K562 (cell line): ENCODE results near the gene LTA. TPM values are rescaled to one million over a fixed set of nuclear protein-coding genes. Genes with fewer than 3 reads are reported as not detected.

Experiments
- E2F8 ChIP-seq: fragments of 450-650 bp; IDR thresholded peaks from 2 replicates; pipeline ENCODE4 v1.7.1; 2018; ENCODE audit warnings: mild to moderate bottlenecking, low read depth; ENCODE audit not compliant: partially characterized antibody
- EWSR1 ChIP-seq: fragments of 450-650 bp; IDR thresholded peaks from 2 replicates; pipeline ENCODE4 v1.6.1; 2018; ENCODE audit warnings: borderline replicate concordance, mild to moderate bottlenecking, low read depth, moderate library complexity; ENCODE audit not compliant: partially characterized antibody
- GTF3C2 ChIP-seq: IDR thresholded peaks from 3 replicates; pipeline ENCODE4 v1.6.1; 2011; ENCODE audit warnings: borderline replicate concordance, mild to moderate bottlenecking, moderate library complexity; ENCODE audit not compliant: insufficient read length; ENCODE audit errors: extremely low read depth
- RBM17 ChIP-seq: fragments of 200-400 bp; formaldehyde crosslinking; IDR thresholded peaks from 2 replicates; pipeline ENCODE4 v1.6.1; 2017; ENCODE audit warnings: low read depth, mild to moderate bottlenecking, low read length, borderline replicate concordance
- ZNF584 ChIP-seq: fragments of 200-800 bp; sonication (Bioruptor generic); IDR thresholded peaks from 2 replicates; pipeline ENCODE4 v1.6.1; 2016; ENCODE audit warnings: low read depth, mild to moderate bottlenecking, missing genetic modification characterization, missing compliant biosample characterization
- polyA plus RNA-seq, 8 experiments: library from polyadenylated mRNA; depleted of rRNA in 4 of 8; stranded (reverse) in 5 of 8; unstranded in 3 of 8; fragments of >200 nt; fragmentation: Nextera tagmentation in 2 of 8; fragmentation: Illumina TruSeq in 1 of 8; extraction: Ambion mirVana in 2 of 8; extraction: Trizol in 1 of 8; gene quantifications; 2 replicates each; pipeline versions ENCODE4 v1.2.1 to v1.2.3, GENCODE V29; 2011 to 2014; ENCODE audit warnings: inconsistent platforms in 1 of 8, missing spikeins in 1 of 8
- total RNA-seq, 7 experiments: library from RNA; depleted of rRNA in 6 of 7; stranded (reverse); fragments of >200 nt in 6 of 7; fragmentation: Illumina TruSeq in 2 of 7; extraction: Trizol in 2 of 7; gene quantifications; 2 replicates each; pipeline versions ENCODE4 v1.2.1 to v1.2.3, GENCODE V29; 2011 to 2021; ENCODE audit warnings: low replicate concordance in 1 of 7

The LTA gene
- total and polyA plus RNA-seq, 9 of the 15 experiments (the other 6 are each of a cell fraction or from before 2014, with no cell fraction given), result 0.80 TPM; not detected in 8

GRCh38 chr6:31560697-31561058, 11.4 kb upstream of the LTA start (continued):
- TF ChIP-seq GTF3C2, result no peak
- peak; percentile 7 for TF ChIP-seq E2F8
- no peak for TF ChIP-seq RBM17
- TF ChIP-seq ZNF584 (CRISPR knock-in tag), result 0 out of 2 replicates have a peak, but pooled peaks have one; percentile 9
- no peak for TF ChIP-seq EWSR1
